A204.1 (cell line): ENCODE data around the gene CNN2.

Experiments used
- FAIRE-seq: peaks from 2 replicates; lab custom pipeline; 2012; peaks lifted over from hg19 to GRCh38; lab: Jason Lieb, UNC

Gene CNN2

GRCh38 chr19:1082165-1082927, 55.9 kb downstream of the CNN2 start:
- FAIRE-seq: no peak

GRCh38 chr19:1082928-1083816, 56.8 kb downstream of the CNN2 start:
- no peak for FAIRE-seq

- no peak for FAIRE-seq
Measured at GRCh38 chr19:1084024-1084868, 57.8 kb downstream of the CNN2 start.

GRCh38 chr19:1085053-1085658, 58.7 kb downstream of the CNN2 start:
- no peak for FAIRE-seq

- FAIRE-seq: no peak
Measured at GRCh38 chr19:1085676-1086442, 59.5 kb downstream of the CNN2 start.

GRCh38 chr19:1086613-1087012, 60.2 kb downstream of the CNN2 start:
- no peak for FAIRE-seq

- no peak for FAIRE-seq
Measured at GRCh38 chr19:1087813-1088415, 61.5 kb downstream of the CNN2 start.

- FAIRE-seq: no peak
Measured at GRCh38 chr19:1088416-1089010, 62.1 kb downstream of the CNN2 start.
